CD4-positive, alpha-beta T cell treated with Interleukin-6 at 100 ng/mL for 8 hours (primary cell): ENCODE data around the gene MAOB.
"Not testable (repeated sequence)": the region's sequence is repeated elsewhere in the genome, so short reads cannot be mapped to it uniquely, and the experiment has no call there.

Experiments
- DNase-seq: peaks from one replicate; pipeline ENCODE4 v3.0.0-alpha.2; 2020; ENCODE audit warnings: mixed read lengths, low spot score

MAOB gene

GRCh38 chrX:43882294-43882681, at the start of gene MAOB:
MAOB (minus strand) TSS chrX:43882450; CDS start chrX:43882299, 151 bp downstream.
- no peak for DNase-seq

DNA sequence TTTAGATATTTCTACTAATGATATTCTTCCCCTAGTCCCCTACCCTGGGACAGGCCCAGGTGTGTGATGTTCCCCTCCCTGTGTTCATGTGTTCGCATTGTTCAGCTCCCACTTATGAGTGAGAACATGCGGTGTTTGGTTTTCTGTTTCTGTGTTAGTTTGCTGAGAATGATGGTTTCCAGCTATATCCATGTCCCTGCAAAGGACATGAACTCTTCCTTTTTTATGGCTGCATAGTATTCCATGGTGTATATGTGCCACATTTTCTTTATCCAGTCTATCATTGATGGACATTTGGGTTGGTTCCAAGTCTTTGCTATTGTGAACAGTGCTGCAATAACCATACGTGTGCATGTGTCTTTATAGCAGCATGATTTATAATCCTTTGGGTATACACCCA, 39.8 kb upstream of the MAOB start:
- not testable (repeated sequence) for DNase-seq

- DNase-seq: not testable (repeated sequence)
Measured at GRCh38 chrX:43910772-43911171, 28.5 kb upstream of the MAOB start.

DNA sequence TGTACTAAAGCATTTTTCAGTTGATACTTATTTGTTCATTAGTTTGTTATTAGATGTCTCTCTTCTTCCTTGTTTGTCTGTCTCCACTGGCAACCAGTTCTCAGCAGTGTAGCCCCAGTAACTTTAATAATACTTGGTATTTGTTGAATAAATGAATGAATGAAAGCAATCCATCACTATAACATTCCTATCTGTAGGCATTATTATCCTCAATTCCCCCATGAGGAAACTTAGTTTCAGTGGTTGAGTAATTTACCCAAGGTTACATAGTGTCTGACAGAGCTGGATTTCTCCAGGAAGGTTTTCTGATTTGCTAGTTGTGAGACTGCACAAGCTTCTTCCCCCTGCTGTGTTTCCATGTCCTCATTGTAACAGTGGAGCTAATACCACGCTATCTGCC, 27.8 kb upstream of the MAOB start:
- no peak for DNase-seq

GRCh38 chrX:43909141-43909540, 26.9 kb upstream of the MAOB start:
- no peak for DNase-seq

DNA sequence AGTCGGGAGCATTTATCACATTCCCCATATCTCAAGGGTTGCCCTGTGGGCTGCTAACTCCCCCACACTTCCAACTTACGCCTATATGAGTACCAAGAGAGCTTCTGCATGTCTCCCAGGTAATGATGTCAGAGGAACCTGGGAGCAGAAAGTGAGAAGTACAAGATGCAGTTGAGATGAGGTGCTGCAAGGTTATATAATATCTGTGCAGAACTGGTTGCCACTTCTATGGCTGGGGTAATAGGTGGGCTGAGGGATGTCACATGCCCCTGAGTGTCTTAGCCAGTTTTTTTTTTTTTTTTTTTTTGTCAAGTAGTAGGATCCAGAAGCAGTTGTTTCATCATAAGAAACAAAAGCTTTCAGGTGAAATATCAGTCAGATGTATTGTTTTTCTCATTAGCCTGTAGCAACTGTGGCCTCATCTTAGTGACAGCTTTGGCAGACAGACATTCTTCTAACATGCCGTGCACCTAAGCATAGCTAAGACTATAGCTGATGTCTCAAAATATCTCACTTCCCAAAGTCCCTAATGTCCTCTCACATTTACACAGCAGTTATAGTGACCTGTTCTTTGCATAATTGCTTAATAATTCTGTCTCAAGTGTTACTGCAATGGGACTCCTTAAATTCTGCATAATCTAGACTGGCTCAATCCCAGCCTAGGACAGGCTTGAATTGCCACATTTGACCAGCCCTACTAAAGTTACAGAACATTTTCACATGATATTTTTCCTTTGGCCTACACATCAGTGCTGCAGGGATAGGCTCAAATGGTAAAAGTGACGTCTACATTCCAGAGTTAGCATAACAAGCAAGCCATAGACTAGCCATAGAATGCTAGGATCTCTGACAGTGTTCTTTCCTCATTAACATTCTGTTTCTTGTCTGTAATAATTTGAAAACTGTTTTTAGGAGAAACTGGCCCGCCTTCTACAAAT, 17.9 kb upstream of the MAOB start:
- DNase-seq: no peak

DNA sequence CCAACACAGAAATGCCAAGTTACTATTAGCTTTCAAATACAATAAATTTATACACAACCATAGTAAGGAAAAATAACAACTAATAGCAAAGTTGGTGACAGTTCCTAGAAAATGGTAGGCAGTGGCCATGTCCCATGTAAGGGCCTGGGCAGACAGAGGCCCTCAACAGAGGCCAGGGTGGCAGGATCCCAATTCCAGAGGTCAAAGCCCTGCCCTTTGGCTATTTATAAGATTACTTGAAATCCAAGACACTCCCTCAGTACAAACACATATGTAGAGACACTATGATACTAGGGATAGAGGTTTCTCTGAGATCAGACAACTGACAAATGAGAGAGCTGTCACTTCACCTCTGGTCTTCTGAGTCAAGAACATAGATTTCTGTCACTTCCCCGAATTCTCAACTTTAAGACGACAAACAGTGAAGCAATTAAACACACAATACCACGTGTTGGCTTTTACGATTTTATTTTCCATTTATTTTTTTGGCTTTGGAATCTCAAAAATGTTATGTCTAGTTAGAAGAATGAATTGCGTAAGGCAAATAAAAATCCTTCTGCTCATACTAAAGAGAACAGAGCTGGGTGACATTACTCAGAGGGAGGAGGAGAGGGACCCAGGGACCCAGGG, 16.3 kb upstream of the MAOB start:
- no peak for DNase-seq

DNA sequence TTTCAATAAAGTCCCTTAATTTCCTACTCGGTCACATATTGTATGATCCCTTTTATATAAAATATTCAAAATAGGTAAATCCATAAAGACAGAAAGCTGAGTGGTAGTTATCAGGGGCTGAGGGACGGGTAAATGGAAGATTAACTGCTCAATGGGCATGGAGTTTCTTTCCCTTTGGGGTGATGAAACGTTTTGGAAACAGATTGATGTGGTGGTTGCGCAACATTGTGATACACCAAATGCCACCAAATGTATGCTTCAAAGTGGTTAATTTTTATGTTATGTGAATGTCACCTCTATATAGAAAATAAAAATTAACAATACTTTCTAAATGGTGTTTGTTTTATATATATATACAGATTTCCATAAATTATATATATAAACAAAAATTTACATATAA, 15.0 kb upstream of the MAOB start:
- DNase-seq: no peak

DNA sequence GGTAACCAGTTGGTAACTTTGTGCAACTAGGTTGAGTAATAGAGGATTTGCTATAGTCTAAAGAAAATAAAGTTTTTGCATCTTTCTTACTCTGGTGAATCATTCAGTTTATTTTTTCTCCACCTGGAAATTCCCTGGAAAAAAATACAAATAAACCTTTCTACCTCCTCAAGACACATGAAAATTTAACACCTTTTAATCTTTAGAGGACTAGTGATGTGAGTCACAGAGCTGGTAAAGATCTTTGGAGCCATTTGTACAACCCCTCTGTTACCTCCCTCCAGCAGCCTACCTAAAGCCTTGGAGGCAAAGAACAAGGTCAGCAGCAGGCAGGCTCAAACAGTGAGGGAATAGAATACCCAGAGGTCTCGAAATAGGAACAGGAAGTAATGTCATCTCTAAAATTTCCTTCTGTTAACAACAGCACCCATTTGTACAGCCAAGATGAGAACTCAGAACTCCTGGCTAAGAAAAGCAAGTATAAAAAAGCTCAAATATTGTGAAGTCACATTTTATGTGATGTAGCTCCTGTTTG, 10.2 kb upstream of the MAOB start:
- no peak for DNase-seq

DNA sequence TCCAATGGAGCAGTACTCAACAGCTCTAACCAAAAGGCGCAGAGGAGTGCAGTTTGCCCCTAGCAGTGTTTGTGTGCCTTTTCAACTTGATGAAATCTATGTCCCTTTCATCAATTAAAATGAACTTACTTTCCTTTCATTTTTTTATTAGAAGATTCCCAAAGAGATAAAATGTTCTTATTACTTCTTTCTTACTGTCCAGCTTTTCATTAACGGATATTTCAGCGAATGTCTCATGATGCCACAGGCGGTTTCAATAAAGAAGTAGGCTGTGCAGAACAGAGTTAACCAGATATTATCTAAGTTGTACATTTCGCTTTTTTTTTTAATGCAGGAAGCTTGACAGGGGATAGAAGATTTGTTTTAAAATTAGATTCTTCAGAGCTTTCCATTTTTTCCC, 3.4 kb upstream of the MAOB start:
- no peak for DNase-seq

- DNase-seq: no peak
Measured at GRCh38 chrX:43881410-43882293, 598 bp downstream of the MAOB start.

DNA sequence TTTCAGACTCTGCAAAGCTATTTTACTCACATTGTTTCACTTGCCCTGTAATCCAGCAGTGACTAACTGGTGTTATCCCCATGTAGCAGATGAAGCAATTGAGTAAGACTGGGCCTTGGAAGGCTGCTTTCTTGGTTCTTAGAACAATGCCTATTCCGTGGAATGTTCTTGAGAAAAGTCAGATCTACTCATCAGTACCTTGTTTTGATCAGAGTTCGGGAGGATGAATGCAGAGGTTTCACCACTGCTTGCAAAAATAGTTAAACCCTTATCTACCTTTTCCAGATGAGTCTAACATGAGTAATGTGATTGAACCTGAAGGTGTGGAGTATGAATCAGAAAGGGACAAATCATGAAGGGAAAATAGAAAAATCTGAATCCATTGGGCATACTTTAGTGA, 1.8 kb downstream of the MAOB start:
- no peak for DNase-seq

DNA sequence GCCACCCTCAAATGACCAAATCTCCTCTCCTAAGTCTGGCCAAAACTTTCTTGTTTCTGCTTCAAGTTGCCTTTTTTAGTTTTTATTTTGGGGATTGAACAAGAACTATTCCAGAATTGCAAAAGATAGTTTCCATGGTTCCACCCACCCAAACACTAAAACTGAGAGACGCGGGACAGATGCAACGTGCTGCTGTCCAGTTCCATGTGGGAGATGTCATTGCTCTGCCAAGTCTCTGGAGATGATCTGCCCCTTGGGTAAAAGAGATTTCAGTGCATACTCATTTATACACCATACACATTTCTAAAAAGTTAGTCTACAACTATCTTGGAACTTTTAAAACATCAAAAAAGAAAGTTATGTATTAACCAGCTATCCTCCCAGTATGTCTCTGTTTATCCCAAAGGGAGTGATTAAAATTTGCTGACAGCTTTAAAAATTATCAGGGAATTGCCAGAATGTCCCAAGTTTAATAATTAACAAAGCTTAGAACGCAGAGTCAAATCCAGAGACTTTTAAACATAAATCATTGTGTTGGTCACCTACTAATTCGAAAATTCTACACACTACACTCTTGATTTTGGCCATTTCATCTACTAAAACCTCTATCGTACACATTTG, 3.2 kb downstream of the MAOB start:
- DNase-seq: no peak

- DNase-seq: no peak
Measured at GRCh38 chrX:43876680-43877079, 5.6 kb downstream of the MAOB start.

DNA sequence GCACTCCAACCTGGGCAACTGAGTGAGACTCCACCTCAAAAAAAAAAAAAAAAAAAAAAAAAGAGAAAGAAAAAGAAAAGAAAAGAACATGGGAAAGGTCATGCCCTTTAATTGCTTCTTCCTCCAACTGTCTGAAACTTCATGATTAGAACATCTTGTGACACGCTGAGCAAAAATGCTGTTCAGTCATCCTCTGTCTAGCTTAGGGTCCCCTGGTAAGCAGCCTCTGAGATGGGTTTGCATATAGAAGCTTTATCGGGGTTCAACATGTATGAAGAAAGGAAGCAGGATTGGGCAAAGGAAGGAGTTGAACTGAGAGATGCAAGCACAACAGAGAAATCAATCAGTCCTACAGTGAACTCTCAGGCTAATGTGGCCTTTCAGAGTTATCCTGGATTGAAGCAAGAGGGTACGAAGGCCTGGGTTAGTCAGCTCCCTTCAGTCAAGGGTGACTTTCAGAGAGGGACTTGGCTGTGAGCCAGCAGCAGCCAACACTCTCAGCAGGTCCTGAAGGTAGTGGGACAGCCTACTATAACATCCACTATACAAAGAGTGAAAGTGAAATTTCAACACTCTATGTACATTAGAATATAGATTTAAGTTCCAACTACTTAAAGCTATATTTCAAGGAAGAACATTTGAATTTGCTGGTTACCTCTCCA, 11.4 kb downstream of the MAOB start:
- DNase-seq: no peak

DNA sequence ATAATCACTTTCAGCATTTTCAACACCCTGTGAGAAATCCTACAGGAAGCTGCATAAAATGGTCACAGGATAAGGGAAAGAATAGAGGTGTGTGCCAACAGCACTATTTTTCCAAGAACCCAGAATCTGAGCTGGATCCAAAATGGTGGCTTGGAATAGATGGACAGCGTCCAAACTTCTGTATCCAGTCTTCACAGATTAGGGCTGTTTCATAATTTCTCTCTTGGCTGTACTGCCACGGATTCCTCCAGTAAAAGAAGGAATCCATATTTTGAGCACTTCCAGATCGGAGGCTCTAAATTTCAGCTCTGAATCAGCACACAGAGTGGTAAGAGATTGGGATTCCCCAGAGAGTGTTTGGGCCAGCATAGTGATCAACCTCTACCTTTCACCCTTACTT, 12.2 kb downstream of the MAOB start:
- no peak for DNase-seq

DNA sequence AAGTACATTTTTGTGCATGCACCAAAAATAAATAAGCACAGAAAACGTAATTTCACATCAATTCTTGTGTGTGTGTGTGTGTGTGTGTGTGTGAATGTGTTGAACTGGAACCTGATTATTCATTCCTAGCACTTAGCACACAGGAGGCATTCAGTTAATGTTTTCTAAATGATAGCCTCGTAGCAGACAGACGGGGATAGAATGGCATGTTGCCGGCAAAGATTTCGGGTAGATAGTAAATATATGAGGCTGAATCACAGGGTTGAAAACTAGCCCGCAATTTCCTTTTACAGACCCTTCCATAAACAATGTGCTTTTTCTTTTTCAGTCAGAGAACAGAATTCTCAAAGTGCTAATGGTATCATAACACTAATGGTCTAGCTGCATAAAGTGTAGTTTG, 13.5 kb downstream of the MAOB start:
- DNase-seq: no peak

GRCh38 chrX:43866423-43866822, 15.8 kb downstream of the MAOB start:
- no peak for DNase-seq

DNA sequence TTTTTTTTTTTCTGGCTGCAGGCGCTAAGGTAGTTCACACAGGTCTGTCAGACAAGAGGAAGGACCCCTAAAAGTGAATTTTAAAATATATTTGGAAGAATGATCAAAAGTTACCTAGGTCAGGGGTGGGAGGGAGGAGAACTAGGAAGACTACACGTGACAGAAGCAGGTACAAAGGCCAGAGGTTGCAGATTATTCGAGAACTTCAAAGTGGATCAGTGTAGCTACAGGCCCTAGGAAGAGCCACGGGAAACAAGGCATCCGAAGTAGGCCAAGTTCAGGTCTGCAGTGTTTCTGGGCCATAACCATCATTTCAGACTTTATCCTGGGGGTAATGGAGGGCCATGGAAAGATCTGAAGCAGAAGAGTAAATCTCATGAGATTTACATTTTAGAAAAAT, 16.5 kb downstream of the MAOB start:
- no peak for DNase-seq

GRCh38 chrX:43862434-43862833, 19.8 kb downstream of the MAOB start:
- no peak for DNase-seq

DNA sequence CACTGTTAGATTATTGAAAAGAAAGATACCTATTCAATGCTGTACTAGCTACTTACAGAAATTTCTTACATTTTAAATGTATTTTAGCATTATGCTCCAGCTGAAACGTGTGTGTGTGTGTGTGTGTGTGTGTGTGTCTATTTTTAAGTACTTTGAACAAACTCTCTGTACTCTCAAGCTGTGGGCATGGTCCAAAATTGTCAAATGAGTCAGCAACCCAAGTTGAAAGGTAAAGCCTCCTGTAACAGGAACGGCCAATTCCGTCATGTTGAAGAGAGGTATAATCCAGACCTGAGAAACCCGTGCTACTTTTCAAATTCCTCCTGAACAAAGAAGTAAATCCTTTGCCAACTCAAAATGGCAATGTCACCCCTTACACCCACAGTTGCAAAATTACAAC, 20.5 kb downstream of the MAOB start:
- DNase-seq: no peak
